Fibroblast of peridontal ligament (primary cell): ENCODE measurements around the gene ALDH16A1.

Experiments used
- DNase-seq: peaks from one replicate; pipeline ENCODE4 v3.0.0-alpha.2; 2010; ENCODE audit errors: extremely low read depth

The ALDH16A1 gene

GRCh38 chr19:49423071-49423984 lies 29.7 kb upstream of the ALDH16A1 start, which contains the start of gene PTH2:
Gene PTH2, minus strand, starts transcription at chr19:49423441. Its CDS starts 102 bp downstream, at chr19:49423339.
- DNase-seq = no peak

DNA sequence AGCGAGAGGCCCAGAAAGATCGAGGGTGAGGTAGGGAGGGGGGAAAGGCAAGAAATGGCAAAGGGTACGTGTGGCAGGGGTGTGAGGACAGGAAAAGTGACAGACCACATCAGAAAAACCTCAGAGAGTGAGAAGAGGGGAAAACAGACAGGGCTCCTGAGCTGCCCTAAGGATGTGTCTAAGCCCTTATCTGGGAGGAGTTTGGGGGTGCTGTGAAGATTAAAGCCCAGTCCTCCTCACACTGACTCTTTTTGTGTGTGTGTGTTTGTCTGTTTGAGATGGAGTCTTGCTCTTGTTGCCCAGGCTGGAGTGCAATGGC lies 29.1 kb upstream of the ALDH16A1 start:
- no peak for DNase-seq

DNA sequence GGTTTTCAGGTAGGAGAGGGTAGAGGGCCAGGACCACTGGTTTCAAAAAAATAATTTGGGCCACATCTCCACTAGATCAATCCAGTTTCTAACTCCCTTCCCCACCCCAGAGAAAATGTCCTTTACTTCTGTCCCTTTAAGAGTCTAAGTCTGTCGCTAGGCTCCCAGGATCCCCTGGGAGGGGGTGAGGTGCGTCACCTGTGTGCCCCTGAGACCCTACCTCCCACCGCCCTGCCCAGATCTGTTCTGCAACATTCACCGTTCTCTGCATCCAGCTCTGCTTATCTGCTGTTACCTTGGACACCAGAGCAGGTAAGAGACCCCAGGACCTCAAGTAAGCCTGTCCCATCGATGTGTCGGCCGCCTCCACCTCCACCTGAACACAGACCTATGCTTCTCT lies 27.8 kb upstream of the ALDH16A1 start, which contains the start of gene GFY:
GFY (plus strand) TSS at position 211 of the 400 bp plus-strand sequence. CDS start 1,043 bp downstream, outside the sequence.
- DNase-seq = no peak

GRCh38 chr19:49425922-49426592 lies 27.0 kb upstream of the ALDH16A1 start:
- no peak for DNase-seq

GRCh38 chr19:49427339-49427738 lies 25.7 kb upstream of the ALDH16A1 start:
- no peak for DNase-seq

GRCh38 chr19:49427855-49428546 lies 25.0 kb upstream of the ALDH16A1 start:
- no peak for DNase-seq

GRCh38 chr19:49428547-49429451 lies 24.2 kb upstream of the ALDH16A1 start:
- no peak for DNase-seq

DNA sequence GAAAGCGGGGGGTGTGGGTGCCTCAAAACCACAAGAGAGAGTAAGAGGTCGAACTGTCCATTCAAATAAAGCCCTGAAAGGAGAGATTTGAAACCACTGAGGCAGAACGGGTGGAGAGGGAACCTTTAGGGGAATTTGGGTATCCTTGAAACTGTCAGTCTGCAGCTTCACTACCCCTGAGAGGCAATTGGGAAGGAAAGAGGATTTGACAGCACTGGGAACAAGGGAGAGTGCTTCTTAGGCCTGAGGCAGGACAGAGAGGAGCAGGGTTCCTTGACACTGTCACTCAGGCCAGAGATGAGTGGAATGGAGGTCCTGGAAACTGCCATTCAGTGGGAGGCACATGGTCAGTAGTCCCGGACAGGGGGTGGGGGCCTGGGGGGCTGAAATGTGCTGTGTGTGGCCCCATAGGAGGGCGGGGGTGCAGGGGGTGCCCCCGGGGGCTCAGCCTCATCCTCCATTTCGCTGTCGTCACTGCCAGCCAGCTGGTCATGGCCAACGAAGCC lies 22.8 kb upstream of the ALDH16A1 start:
- no peak for DNase-seq

- no peak for DNase-seq
These were observed 22.2 kb upstream of the ALDH16A1 start for GRCh38 chr19:49430678-49431329.

DNA sequence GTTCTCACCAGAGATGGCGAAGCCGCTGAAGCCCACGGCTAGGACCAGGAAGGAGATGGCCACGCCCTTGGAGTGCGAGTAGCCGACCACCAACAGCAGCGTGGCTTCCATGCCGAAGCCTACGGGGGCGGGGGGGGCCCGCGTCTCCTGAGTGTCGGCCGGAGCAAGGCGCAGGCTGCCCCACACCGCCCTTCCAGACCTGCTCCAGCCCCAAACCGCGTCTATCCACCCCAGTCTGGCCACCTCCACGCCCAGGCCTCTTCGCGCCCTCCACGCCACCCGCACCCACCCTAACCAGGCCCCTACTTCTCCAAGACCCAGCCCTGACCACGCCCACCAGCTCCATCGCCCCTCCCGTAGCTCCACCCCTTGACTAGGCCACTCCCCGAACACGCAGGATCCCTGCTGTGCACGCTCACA lies 21.7 kb upstream of the ALDH16A1 start:
- DNase-seq = no peak

GRCh38 chr19:49432141-49433073 lies 20.6 kb upstream of the ALDH16A1 start:
- DNase-seq = no peak

DNA sequence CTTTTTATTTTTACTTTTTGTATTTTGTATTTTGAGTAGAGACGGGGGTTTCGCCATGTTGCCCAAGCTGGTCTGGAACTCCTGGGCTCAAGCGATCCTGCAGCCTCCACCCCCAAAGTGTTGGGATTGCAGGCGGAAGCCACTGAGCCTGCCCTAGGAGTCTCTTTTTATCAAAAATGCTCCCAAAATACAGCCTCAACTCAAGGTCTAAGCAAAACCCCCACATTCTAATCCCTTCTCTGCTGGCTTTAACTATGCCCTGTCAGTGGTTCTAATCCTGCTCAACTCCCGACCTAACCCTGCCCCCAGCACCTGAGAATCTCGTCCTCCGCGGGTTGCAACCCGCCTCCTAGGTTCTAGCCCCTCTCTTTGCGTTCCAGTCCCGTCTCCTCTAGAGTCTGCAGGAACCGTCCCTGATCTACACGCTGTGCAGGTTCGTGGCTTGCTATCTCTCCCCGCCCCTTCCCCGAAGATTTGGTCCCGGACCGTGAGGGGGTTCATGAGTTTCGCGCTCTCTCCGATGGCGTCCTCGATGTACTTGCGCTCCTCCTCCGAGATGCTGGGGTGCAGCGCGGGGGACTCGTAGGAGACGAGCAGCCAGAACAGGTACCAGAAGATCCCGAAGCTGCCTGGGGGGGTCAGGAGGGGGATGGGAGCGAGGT lies 19.7 kb upstream of the ALDH16A1 start:
- DNase-seq = no peak

DNA sequence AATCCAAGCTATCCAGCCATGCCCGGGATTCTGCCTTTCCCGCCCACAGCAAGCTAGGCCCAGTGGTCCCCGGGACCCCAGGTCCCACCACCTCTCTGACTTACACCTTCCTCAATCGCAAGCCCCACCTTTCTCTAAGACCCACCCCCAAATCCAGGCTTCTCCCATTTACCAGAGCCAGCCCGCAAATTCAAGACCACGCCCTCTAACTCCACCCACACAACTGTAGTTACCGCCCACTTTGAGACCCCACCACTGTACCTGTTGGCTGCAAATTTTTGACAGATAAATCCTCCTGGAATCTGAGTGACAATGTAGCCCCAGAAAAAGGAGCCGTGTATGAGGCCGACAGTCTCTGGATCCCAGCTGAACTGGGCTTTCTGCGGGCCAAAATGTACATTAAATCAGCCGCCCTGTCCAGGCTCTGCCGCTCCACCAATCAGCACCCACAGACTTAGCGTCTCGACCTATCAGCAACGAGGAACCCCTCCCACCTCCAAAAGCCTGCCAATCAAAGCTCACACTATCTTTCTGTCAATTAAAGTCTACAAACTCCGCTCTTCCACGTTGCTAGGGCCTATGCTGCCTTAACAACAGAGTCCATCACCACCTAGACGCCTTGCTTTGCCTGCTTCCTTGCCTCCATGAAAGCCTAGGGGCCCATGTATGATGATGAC lies 18.0 kb upstream of the ALDH16A1 start:
- no peak for DNase-seq

GRCh38 chr19:49435670-49436069 lies 17.4 kb upstream of the ALDH16A1 start:
- no peak for DNase-seq

DNA sequence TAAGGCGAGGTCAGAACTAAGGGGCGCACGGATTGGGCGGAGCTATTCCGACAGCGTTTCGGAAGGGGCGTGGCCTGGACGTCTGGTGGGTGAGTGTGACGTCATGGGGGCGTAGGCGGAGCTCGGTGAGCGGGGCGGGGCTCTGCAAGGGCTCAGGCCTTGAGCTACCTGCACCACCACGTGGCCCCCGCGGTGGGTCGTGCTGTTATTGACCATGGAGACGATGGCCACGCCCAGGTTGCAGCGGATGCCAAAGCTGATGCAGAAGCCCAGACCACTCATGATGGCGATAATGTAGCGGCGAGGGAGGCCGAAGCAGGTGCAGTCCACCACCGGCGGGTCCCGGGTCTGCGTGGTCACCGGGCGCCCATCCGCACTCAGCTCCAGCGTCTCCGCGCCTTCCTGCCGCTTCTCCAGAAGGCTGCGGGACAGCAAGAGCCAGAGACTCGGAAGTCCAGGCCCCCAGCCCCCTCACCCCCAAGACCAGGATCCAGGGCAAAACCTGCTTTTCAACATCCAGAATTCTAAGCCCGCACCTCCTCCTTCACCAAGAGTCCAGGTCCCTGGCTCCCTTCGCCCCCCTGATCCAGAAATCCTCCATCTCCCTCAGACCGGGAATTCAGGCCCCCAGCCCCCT lies 16.5 kb upstream of the ALDH16A1 start:
- DNase-seq = no peak

- no peak for DNase-seq
These were observed 15.8 kb upstream of the ALDH16A1 start for GRCh38 chr19:49437231-49437630.

DNA sequence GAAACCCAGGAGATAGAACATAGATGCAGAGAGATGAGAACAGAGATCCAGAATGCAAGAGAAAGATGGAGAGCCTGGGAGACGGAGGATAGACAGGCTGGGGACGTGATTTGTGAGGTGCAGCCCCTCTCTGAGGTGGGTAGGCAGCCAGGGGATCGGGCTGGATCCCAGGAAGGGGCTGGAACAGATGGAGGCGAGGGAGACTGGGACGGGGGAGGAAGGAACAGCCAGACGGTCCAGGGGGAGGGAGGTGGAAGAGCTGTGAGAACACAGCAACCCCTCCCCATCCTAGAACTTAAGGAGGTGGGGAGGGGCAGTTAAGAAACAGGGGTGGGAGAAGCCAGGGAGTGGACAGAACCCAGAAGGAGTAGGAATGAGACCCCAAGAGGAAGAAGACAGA lies 14.8 kb upstream of the ALDH16A1 start:
- no peak for DNase-seq

DNA sequence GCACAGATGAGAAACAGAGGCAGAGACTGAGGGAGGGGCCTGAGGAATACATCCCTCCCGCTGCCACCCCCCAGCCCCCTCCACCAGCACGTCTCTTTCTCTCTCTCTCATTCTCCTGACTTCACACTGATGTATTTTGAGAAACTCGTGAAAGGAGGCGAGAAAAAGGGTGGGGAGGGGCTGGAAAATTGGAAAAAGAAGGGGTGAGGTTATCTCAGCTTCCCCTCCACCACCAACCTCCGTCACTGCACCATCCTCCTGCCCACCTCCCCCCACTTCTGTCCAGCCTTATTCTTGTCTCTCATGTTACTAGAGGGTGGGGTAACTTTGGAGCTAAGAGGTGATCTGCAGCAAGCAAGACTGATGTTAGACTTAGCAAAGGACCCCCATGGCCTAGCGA lies 13.2 kb upstream of the ALDH16A1 start:
- DNase-seq = no peak
